Upper lobe of left lung (tissue), 4 donors: ENCODE results near the gene ARHGEF4.

ENCODE experiments used
- CTCF ChIP-seq, 6 experiments: fragments of 450-650 bp in 4 of 6; fragments of 200-600 bp in 2 of 6; sonication (generic) in 2 of 6; IDR thresholded peaks; one replicate each; pipeline ENCODE4 v1.5.1; 2016 to 2019; ENCODE audit warnings: antibody characterized with exemption in 6 of 6
- EP300 ChIP-seq, 4 donors: sonication (generic); formaldehyde crosslinking; IDR thresholded peaks; one replicate each; pipeline ENCODE4 v1.5.1; 2017; ENCODE audit warnings: antibody characterized with exemption in 4 of 4, control low read depth in 2 of 4

- TF ChIP-seq EP300 (IDR thresholded peaks at IDR 0.05) (no peak), CTCF (IDR thresholded peaks at IDR 0.05) (no peak)
Observed at GRCh38 chr2:130824492-130825061, 12.1 kb upstream of the ARHGEF4 start.
